GM19099 (cell line): ENCODE results near the gene CPLX3.

Source experiments
- POLR2A ChIP-seq: IDR thresholded peaks from 3 replicates; pipeline ENCODE4 v1.6.1; 2011; ENCODE audit warnings: low read depth; ENCODE audit not compliant: insufficient read length; ENCODE audit errors: extremely low read depth

CPLX3 gene

GRCh38 chr15:74785194-74786032, 41.0 kb upstream of the CPLX3 start:
- peak; percentile 47 for TF ChIP-seq POLR2A

- peak; percentile 43 for TF ChIP-seq POLR2A
Measured at GRCh38 chr15:74786551-74787165, 39.8 kb upstream of the CPLX3 start.

- no peak for TF ChIP-seq POLR2A
Measured at GRCh38 chr15:74787251-74788041, 39.0 kb upstream of the CPLX3 start.

GRCh38 chr15:74788042-74788682, 38.3 kb upstream of the CPLX3 start:
- TF ChIP-seq POLR2A: peak; percentile 55

- peak; percentile 93 for TF ChIP-seq POLR2A
Measured at GRCh38 chr15:74788683-74789151, 37.7 kb upstream of the CPLX3 start.

GRCh38 chr15:74789171-74789631, 37.2 kb upstream of the CPLX3 start:
- peak; percentile 54 for TF ChIP-seq POLR2A

GRCh38 chr15:74789741-74790079, 36.7 kb upstream of the CPLX3 start:
- TF ChIP-seq POLR2A: no peak

GRCh38 chr15:74790080-74790916, 36.1 kb upstream of the CPLX3 start:
- peak; percentile 23 for TF ChIP-seq POLR2A

- TF ChIP-seq POLR2A: no peak
Measured at GRCh38 chr15:74791007-74791406, 35.4 kb upstream of the CPLX3 start.

- TF ChIP-seq POLR2A: peak; percentile 12
Measured at GRCh38 chr15:74791667-74792066, 34.8 kb upstream of the CPLX3 start.

- peak; percentile 23 for TF ChIP-seq POLR2A
Measured at GRCh38 chr15:74792227-74793016, 34.0 kb upstream of the CPLX3 start.

- TF ChIP-seq POLR2A: peak; percentile 9
Measured at GRCh38 chr15:74793135-74794028, 33.0 kb upstream of the CPLX3 start.
